Measurements from ENCODE around the gene FOXRED1. TPM values are rescaled to one million over a fixed set of nuclear protein-coding genes. Genes with fewer than 3 reads are reported as not detected.

Gene FOXRED1
- total RNA-seq, 1 experiment from 2014 or later = 18.4 TPM

GRCh38 chr11:126310992-126311310, 42.0 kb downstream of the FOXRED1 start:
- no peaks in the 10 kb centered on the region for H4K20me1 ChIP-seq (ENCODE audit: insufficient read depth, low read depth, low read length)
- no peaks in the 10 kb centered on the region for H3K27me3 ChIP-seq (ENCODE audit: low read length)
- H2AFZ ChIP-seq (ENCODE audit: low read length) = no peak overlapping the region
- H3K9me3 ChIP-seq (ENCODE audit: low read length) = no peaks in the 10 kb centered on the region
- no peak overlapping the region for H3K4me3 ChIP-seq (ENCODE audit: low read length)
- H3K9me2 ChIP-seq (replicated peaks; ENCODE audit: insufficient read depth, low read length) = no peaks in the 10 kb centered on the region
- peaks cover 16% of the 10 kb centered on the region for H3K4me1 ChIP-seq (ENCODE audit: low read length)
- peaks cover 33% of the 10 kb centered on the region; the same call in 1 of the 2 replicates for H3K79me2 ChIP-seq (ENCODE audit: low read length)
- no peak overlapping the region for H3K27ac ChIP-seq (ENCODE audit: low read length)
- H3K9ac ChIP-seq (ENCODE audit: low read length) = no peak overlapping the region
- no peak for DNase-seq
- no peak overlapping the region for H3K4me2 ChIP-seq (ENCODE audit: low read depth, low read length, poor library complexity, severe bottlenecking)
- H3K36me3 ChIP-seq (ENCODE audit: insufficient read depth, low read length) = peaks cover 12% of the 10 kb centered on the region

- Histone ChIP-seq H3K9me2 (replicated peaks; ENCODE audit: insufficient read depth, low read length) (no peaks in the 10 kb centered on the region), H3K4me1 (ENCODE audit: low read length) (peaks cover 9% of the 10 kb centered on the region), H3K9me3 (ENCODE audit: low read length) (no peaks in the 10 kb centered on the region), H3K4me2 (ENCODE audit: low read depth, low read length, poor library complexity, severe bottlenecking) (no peak overlapping the region), H3K9ac (ENCODE audit: low read length) (no peak overlapping the region), H2AFZ (ENCODE audit: low read length) (no peak overlapping the region), H3K4me3 (ENCODE audit: low read length) (no peak overlapping the region), H4K20me1 (ENCODE audit: insufficient read depth, low read depth, low read length) (no peaks in the 10 kb centered on the region), H3K79me2 (ENCODE audit: low read length) (peaks cover 27% of the 10 kb centered on the region; the same call in 1 of the 2 replicates), H3K27ac (ENCODE audit: low read length) (no peak overlapping the region), H3K27me3 (ENCODE audit: low read length) (no peaks in the 10 kb centered on the region), H3K36me3 (ENCODE audit: insufficient read depth, low read length) (peaks cover 12% of the 10 kb centered on the region)
- no peak for DNase-seq
These were observed 42.7 kb downstream of the FOXRED1 start for GRCh38 chr11:126311401-126312291.

- Histone ChIP-seq H3K9me2 (replicated peaks; ENCODE audit: insufficient read depth, low read length) (no peaks in the 10 kb centered on the region), H3K27me3 (ENCODE audit: low read length) (no peaks in the 10 kb centered on the region), H3K4me2 (ENCODE audit: low read depth, low read length, poor library complexity, severe bottlenecking) (no peak overlapping the region), H3K9ac (ENCODE audit: low read length) (no peak overlapping the region), H3K36me3 (ENCODE audit: insufficient read depth, low read length) (peaks cover 12% of the 10 kb centered on the region), H4K20me1 (ENCODE audit: insufficient read depth, low read depth, low read length) (no peaks in the 10 kb centered on the region), H3K4me3 (ENCODE audit: low read length) (no peak overlapping the region), H3K4me1 (ENCODE audit: low read length) (peaks cover 4% of the 10 kb centered on the region), H2AFZ (ENCODE audit: low read length) (no peak overlapping the region), H3K79me2 (ENCODE audit: low read length) (peaks cover 24% of the 10 kb centered on the region; the same call in 1 of the 2 replicates), H3K27ac (ENCODE audit: low read length) (no peak overlapping the region), H3K9me3 (ENCODE audit: low read length) (no peaks in the 10 kb centered on the region)
- DNase-seq = no peak
These were observed 44.0 kb downstream of the FOXRED1 start for GRCh38 chr11:126312961-126313360.

- Histone ChIP-seq H3K4me1 (ENCODE audit: low read length) (no peaks in the 10 kb centered on the region), H3K36me3 (ENCODE audit: insufficient read depth, low read length) (peaks cover 12% of the 10 kb centered on the region), H3K79me2 (ENCODE audit: low read length) (peaks cover 24% of the 10 kb centered on the region; the same call in 1 of the 2 replicates), H4K20me1 (ENCODE audit: insufficient read depth, low read depth, low read length) (no peaks in the 10 kb centered on the region), H3K27ac (ENCODE audit: low read length) (no peak overlapping the region), H3K4me2 (ENCODE audit: low read depth, low read length, poor library complexity, severe bottlenecking) (no peak overlapping the region), H3K9ac (ENCODE audit: low read length) (no peak overlapping the region), H3K9me3 (ENCODE audit: low read length) (no peaks in the 10 kb centered on the region), H3K9me2 (replicated peaks; ENCODE audit: insufficient read depth, low read length) (no peaks in the 10 kb centered on the region), H3K4me3 (ENCODE audit: low read length) (no peak overlapping the region), H2AFZ (ENCODE audit: low read length) (no peak overlapping the region), H3K27me3 (ENCODE audit: low read length) (no peaks in the 10 kb centered on the region)
- no peak for DNase-seq
These were observed 44.9 kb downstream of the FOXRED1 start for GRCh38 chr11:126313826-126314225.

GRCh38 chr11:126317432-126317755, 48.4 kb downstream of the FOXRED1 start:
- Histone ChIP-seq H3K9me3 (ENCODE audit: low read length) (no peaks in the 10 kb centered on the region), H3K4me1 (ENCODE audit: low read length) (no peaks in the 10 kb centered on the region), H3K4me2 (ENCODE audit: low read depth, low read length, poor library complexity, severe bottlenecking) (no peak overlapping the region), H3K27ac (ENCODE audit: low read length) (no peak overlapping the region), H3K9me2 (replicated peaks; ENCODE audit: insufficient read depth, low read length) (no peaks in the 10 kb centered on the region), H3K4me3 (ENCODE audit: low read length) (no peak overlapping the region), H3K27me3 (ENCODE audit: low read length) (no peaks in the 10 kb centered on the region), H4K20me1 (ENCODE audit: insufficient read depth, low read depth, low read length) (no peaks in the 10 kb centered on the region), H3K36me3 (ENCODE audit: insufficient read depth, low read length) (peaks cover 12% of the 10 kb centered on the region), H2AFZ (ENCODE audit: low read length) (no peak overlapping the region), H3K9ac (ENCODE audit: low read length) (no peak overlapping the region), H3K79me2 (ENCODE audit: low read length) (peaks cover 17% of the 10 kb centered on the region; the same call in 1 of the 2 replicates)
- no peak for DNase-seq

GRCh38 chr11:126317756-126318573, 49.0 kb downstream of the FOXRED1 start:
- no peaks in the 10 kb centered on the region for H3K4me1 ChIP-seq (ENCODE audit: low read length)
- H3K4me3 ChIP-seq (ENCODE audit: low read length) = no peak overlapping the region
- H3K9ac ChIP-seq (ENCODE audit: low read length) = no peak overlapping the region
- no peak overlapping the region for H3K27ac ChIP-seq (ENCODE audit: low read length)
- H3K4me2 ChIP-seq (ENCODE audit: low read depth, low read length, poor library complexity, severe bottlenecking) = no peak overlapping the region
- no peaks in the 10 kb centered on the region for H4K20me1 ChIP-seq (ENCODE audit: insufficient read depth, low read depth, low read length)
- no peaks in the 10 kb centered on the region for H3K9me3 ChIP-seq (ENCODE audit: low read length)
- no peak overlapping the region for H2AFZ ChIP-seq (ENCODE audit: low read length)
- DNase-seq = no peak
- peaks cover 12% of the 10 kb centered on the region for H3K36me3 ChIP-seq (ENCODE audit: insufficient read depth, low read length)
- H3K9me2 ChIP-seq (replicated peaks; ENCODE audit: insufficient read depth, low read length) = no peaks in the 10 kb centered on the region
- H3K27me3 ChIP-seq (ENCODE audit: low read length) = no peaks in the 10 kb centered on the region
- peaks cover 12% of the 10 kb centered on the region; the same call in 1 of the 2 replicates for H3K79me2 ChIP-seq (ENCODE audit: low read length)

GRCh38 chr11:126318574-126319373, 49.8 kb downstream of the FOXRED1 start:
- Histone ChIP-seq H3K79me2 (ENCODE audit: low read length) (peaks cover 5% of the 10 kb centered on the region; the same call in 1 of the 2 replicates), H3K27ac (ENCODE audit: low read length) (no peak overlapping the region), H3K9ac (ENCODE audit: low read length) (no peak overlapping the region), H3K9me2 (replicated peaks; ENCODE audit: insufficient read depth, low read length) (no peaks in the 10 kb centered on the region), H3K4me1 (ENCODE audit: low read length) (no peaks in the 10 kb centered on the region), H3K4me2 (ENCODE audit: low read depth, low read length, poor library complexity, severe bottlenecking) (no peak overlapping the region), H3K36me3 (ENCODE audit: insufficient read depth, low read length) (peaks cover 8% of the 10 kb centered on the region), H3K27me3 (ENCODE audit: low read length) (no peaks in the 10 kb centered on the region), H4K20me1 (ENCODE audit: insufficient read depth, low read depth, low read length) (no peaks in the 10 kb centered on the region), H3K4me3 (ENCODE audit: low read length) (no peak overlapping the region), H2AFZ (ENCODE audit: low read length) (no peak overlapping the region), H3K9me3 (ENCODE audit: low read length) (no peaks in the 10 kb centered on the region)
- DNase-seq = no peak
